GM23338 (cell line): ENCODE results near the gene ST3GAL6. TPM values are rescaled to one million over a fixed set of nuclear protein-coding genes. Genes with fewer than 3 reads are reported as not detected.

Experiments
- ATAC-seq: fragments of 200-7000 bp; cut with Tn5 transposase; 3 replicates; pipeline ENCODE4 v1.9.1; 2020
- DNase-seq: peaks from one replicate; pipeline ENCODE4 v3.0.0-alpha.2; 2015; ENCODE audit warnings: low spot score
- H2AFZ ChIP-seq: fragments of 200-600 bp; sonication (generic); 2 replicates; pipeline ENCODE4 v1.8.0; 2016; ENCODE audit warnings: antibody characterized with exemption, mild to moderate bottlenecking, moderate library complexity
- H3F3A ChIP-seq: fragments of 200-600 bp; sonication (generic); replicated peaks from 2 replicates; pipeline ENCODE4 v1.8.0; 2017; ENCODE audit warnings: antibody characterized with exemption, mixed run types, low read depth
- H3K27ac ChIP-seq: fragments of 200-600 bp; sonication (generic); 2 replicates; pipeline ENCODE4 v1.6.1; 2016; ENCODE audit warnings: low read depth
- H3K27me3 ChIP-seq: fragments of 200-600 bp; sonication (generic); 2 replicates; pipeline ENCODE4 v1.8.0; 2016; ENCODE audit warnings: mild to moderate bottlenecking, mixed run types, moderate library complexity; ENCODE audit not compliant: insufficient read depth
- H3K36me3 ChIP-seq: fragments of 200-600 bp; sonication (generic); 2 replicates; pipeline ENCODE4 v1.8.0; 2016; ENCODE audit warnings: mild to moderate bottlenecking; ENCODE audit not compliant: insufficient read depth
- H3K4me1 ChIP-seq: fragments of 200-600 bp; sonication (generic); 2 replicates; pipeline ENCODE4 v1.8.0; 2016; ENCODE audit warnings: mild to moderate bottlenecking, moderate library complexity; ENCODE audit not compliant: insufficient read depth
- H3K4me2 ChIP-seq: fragments of 200-600 bp; sonication (generic); 2 replicates; pipeline ENCODE4 v1.7.1; 2017; ENCODE audit warnings: mixed run types
- H3K4me3 ChIP-seq: fragments of 200-600 bp; sonication (generic); 2 replicates; pipeline ENCODE4 v1.6.1; 2016; ENCODE audit warnings: mixed run types
- H3K79me2 ChIP-seq: fragments of 200-600 bp; sonication (generic); replicated peaks from 2 replicates; pipeline ENCODE4 v1.8.0; 2017; ENCODE audit warnings: mild to moderate bottlenecking; ENCODE audit not compliant: insufficient read depth
- H3K9me2 ChIP-seq: fragments of 200-600 bp; sonication (generic); 2 replicates; pipeline ENCODE4 v1.8.0; 2017; ENCODE audit not compliant: insufficient read depth
- H4K20me1 ChIP-seq: fragments of 200-600 bp; sonication (generic); replicated peaks from 2 replicates; pipeline ENCODE4 v1.8.0; 2017; ENCODE audit warnings: mild to moderate bottlenecking; ENCODE audit not compliant: insufficient read depth
- H3K27ac Mint-ChIP-seq: 2 replicates; pipeline ENCODE4 v1.8.0; 2020; ENCODE audit warnings: inconsistent platforms, mild to moderate bottlenecking, moderate library complexity, mixed read lengths
- H3K27me3 Mint-ChIP-seq: 3 replicates; pipeline ENCODE4 v1.8.0; 2022; ENCODE audit warnings: low read depth, mild to moderate bottlenecking, moderate library complexity, mixed read lengths, inconsistent platforms; ENCODE audit not compliant: insufficient read depth, poor library complexity
- H3K36me3 Mint-ChIP-seq: 3 replicates; pipeline ENCODE4 v1.8.0; 2021; ENCODE audit warnings: low read depth, mild to moderate bottlenecking, inconsistent platforms, moderate library complexity, mixed read lengths
- H3K4me1 Mint-ChIP-seq: 3 replicates; pipeline ENCODE4 v1.8.0; 2020; ENCODE audit warnings: mild to moderate bottlenecking, inconsistent platforms, mixed read lengths
- H3K4me3 Mint-ChIP-seq: 3 replicates; pipeline ENCODE4 v1.8.0; 2021; ENCODE audit warnings: moderate library complexity, mild to moderate bottlenecking, inconsistent platforms, mixed read lengths
- H3K9me3 Mint-ChIP-seq: 3 replicates; pipeline ENCODE4 v1.8.0; 2020; ENCODE audit warnings: moderate library complexity, mild to moderate bottlenecking, inconsistent platforms, mixed read lengths
- CREB1 ChIP-seq: fragments of 250-450 bp; sonication (Bioruptor Pico); IDR thresholded peaks from 2 replicates; pipeline ENCODE4 v1.5.0; 2020; ENCODE audit warnings: low read depth, mild to moderate bottlenecking, moderate library complexity
- EZH2 ChIP-seq: fragments of 200-600 bp; sonication (generic); IDR thresholded peaks from one replicate; pipeline ENCODE4 v1.8.0; 2017; ENCODE audit warnings: antibody characterized with exemption, mild to moderate bottlenecking, low read depth; ENCODE audit not compliant: unreplicated experiment
- EZH2phosphoT487 ChIP-seq: fragments of 200-600 bp; sonication (generic); IDR thresholded peaks from one replicate; pipeline ENCODE4 v1.8.1; 2018; ENCODE audit warnings: antibody characterized with exemption; ENCODE audit not compliant: unreplicated experiment
- JUNB ChIP-seq: IDR thresholded peaks from one replicate; pipeline ENCODE4 v1.6.1; 2016; ENCODE audit warnings: antibody characterized with exemption; ENCODE audit not compliant: unreplicated experiment
- NANOG ChIP-seq: IDR thresholded peaks from 2 replicates; pipeline ENCODE4 v1.6.1; 2016; ENCODE audit warnings: antibody characterized with exemption, borderline replicate concordance
- POLR2AphosphoS5 ChIP-seq: IDR thresholded peaks from 2 replicates; pipeline ENCODE4 v1.6.1; 2016; ENCODE audit warnings: antibody characterized with exemption, low read depth
- REST ChIP-seq: IDR thresholded peaks from one replicate; pipeline ENCODE4 v1.6.1; 2018; ENCODE audit warnings: antibody characterized with exemption; ENCODE audit not compliant: unreplicated experiment
- ZNF114 ChIP-seq: fragments of 250-450 bp; sonication (Bioruptor Pico); IDR thresholded peaks from 2 replicates; pipeline ENCODE4 v1.5.0; 2020; ENCODE audit warnings: mild to moderate bottlenecking, moderate library complexity
- ZNF331 ChIP-seq: fragments of 250-450 bp; sonication (Bioruptor Pico); IDR thresholded peaks from 2 replicates; pipeline ENCODE4 v1.5.0; 2020; ENCODE audit warnings: low read depth, mild to moderate bottlenecking, moderate library complexity
- polyA plus RNA-seq: library from polyadenylated mRNA; unstranded; fragments of >200 nt; fragmentation: Nextera tagmentation; extraction: Ambion mirVana; gene quantifications from 2 replicates; pipeline ENCODE4 v1.2.1, GENCODE V29; 2016
- total RNA-seq: library from RNA; depleted of rRNA; stranded (reverse); fragments of >200 nt; shearing (Covaris generic); gene quantifications from 2 replicates; pipeline ENCODE4 v1.2.3, GENCODE V29; 2014
- TF ChIP-seq, protein P1 (sequence below): fragments of 250-450 bp; sonication (Bioruptor Pico); IDR thresholded peaks from 2 replicates; pipeline ENCODE4 v1.5.0; 2020; ENCODE audit warnings: mild to moderate bottlenecking, moderate library complexity

Gene ST3GAL6
- total and polyA plus RNA-seq, 2 experiments from 2014 or later: 4.7 to 8.1 TPM

- Histone ChIP-seq H3K4me1 (peaks cover 12% of the 10 kb centered on the region), H3K4me3 (peak overlapping the region; percentile 63), H3F3A (no peaks in the 10 kb centered on the region), H3K27me3 (peaks cover 54% of the 10 kb centered on the region), H4K20me1 (no peaks in the 10 kb centered on the region), H3K79me2 (no peaks in the 10 kb centered on the region; the same call in 1 of the 2 replicates), H3K36me3 (no peaks in the 10 kb centered on the region), H3K4me2 (peak overlapping the region; percentile 99), H3K9me2 (no peaks in the 10 kb centered on the region), H2AFZ (no peak overlapping the region), H3K27ac (no peak overlapping the region)
- peaks cover 15% of the 10 kb centered on the region for H3K4me1 Mint-ChIP-seq
- peak overlapping the region; percentile 89 for H3K4me3 Mint-ChIP-seq
- no peak for DNase-seq
- H3K27ac Mint-ChIP-seq: no peak overlapping the region
- TF ChIP-seq NANOG (no peak), REST (no peak), ZNF331 (CRISPR knock-in tag) (no peak), EZH2phosphoT487 (no peak), POLR2AphosphoS5 (no peak), ZNF114 (CRISPR knock-in tag) (no peak), EZH2 (no peak), CREB1 (CRISPR knock-in tag) (no peak), JUNB (no peak)
- TF ChIP-seq, protein P1, sequence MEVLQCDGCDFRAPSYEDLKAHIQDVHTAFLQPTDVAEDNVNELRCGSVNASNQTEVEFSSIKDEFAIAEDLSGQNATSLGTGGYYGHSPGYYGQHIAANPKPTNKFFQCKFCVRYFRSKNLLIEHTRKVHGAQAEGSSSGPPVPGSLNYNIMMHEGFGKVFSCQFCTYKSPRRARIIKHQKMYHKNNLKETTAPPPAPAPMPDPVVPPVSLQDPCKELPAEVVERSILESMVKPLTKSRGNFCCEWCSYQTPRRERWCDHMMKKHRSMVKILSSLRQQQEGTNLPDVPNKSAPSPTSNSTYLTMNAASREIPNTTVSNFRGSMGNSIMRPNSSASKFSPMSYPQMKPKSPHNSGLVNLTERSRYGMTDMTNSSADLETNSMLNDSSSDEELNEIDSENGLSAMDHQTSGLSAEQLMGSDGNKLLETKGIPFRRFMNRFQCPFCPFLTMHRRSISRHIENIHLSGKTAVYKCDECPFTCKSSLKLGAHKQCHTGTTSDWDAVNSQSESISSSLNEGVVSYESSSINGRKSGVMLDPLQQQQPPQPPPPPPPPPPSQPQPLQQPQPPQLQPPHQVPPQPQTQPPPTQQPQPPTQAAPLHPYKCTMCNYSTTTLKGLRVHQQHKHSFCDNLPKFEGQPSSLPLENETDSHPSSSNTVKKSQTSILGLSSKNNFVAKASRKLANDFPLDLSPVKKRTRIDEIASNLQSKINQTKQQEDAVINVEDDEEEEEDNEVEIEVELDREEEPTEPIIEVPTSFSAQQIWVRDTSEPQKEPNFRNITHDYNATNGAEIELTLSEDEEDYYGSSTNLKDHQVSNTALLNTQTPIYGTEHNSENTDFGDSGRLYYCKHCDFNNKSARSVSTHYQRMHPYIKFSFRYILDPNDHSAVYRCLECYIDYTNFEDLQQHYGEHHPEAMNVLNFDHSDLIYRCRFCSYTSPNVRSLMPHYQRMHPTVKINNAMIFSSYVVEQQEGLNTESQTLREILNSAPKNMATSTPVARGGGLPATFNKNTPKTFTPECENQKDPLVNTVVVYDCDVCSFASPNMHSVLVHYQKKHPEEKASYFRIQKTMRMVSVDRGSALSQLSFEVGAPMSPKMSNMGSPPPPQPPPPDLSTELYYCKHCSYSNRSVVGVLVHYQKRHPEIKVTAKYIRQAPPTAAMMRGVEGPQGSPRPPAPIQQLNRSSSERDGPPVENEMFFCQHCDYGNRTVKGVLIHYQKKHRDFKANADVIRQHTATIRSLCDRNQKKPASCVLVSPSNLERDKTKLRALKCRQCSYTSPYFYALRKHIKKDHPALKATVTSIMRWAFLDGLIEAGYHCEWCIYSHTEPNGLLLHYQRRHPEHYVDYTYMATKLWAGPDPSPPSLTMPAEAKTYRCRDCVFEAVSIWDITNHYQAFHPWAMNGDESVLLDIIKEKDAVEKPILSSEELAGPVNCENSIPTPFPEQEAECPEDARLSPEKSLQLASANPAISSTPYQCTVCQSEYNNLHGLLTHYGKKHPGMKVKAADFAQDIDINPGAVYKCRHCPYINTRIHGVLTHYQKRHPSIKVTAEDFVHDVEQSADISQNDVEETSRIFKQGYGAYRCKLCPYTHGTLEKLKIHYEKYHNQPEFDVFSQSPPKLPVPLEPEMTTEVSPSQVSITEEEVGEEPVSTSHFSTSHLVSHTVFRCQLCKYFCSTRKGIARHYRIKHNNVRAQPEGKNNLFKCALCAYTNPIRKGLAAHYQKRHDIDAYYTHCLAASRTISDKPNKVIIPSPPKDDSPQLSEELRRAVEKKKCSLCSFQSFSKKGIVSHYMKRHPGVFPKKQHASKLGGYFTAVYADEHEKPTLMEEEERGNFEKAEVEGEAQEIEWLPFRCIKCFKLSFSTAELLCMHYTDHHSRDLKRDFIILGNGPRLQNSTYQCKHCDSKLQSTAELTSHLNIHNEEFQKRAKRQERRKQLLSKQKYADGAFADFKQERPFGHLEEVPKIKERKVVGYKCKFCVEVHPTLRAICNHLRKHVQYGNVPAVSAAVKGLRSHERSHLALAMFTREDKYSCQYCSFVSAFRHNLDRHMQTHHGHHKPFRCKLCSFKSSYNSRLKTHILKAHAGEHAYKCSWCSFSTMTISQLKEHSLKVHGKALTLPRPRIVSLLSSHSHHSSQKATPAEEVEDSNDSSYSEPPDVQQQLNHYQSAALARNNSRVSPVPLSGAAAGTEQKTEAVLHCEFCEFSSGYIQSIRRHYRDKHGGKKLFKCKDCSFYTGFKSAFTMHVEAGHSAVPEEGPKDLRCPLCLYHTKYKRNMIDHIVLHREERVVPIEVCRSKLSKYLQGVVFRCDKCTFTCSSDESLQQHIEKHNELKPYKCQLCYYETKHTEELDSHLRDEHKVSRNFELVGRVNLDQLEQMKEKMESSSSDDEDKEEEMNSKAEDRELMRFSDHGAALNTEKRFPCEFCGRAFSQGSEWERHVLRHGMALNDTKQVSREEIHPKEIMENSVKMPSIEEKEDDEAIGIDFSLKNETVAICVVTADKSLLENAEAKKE (CRISPR knock-in tag): no peak
- ATAC-seq: no peak
- no peaks in the 10 kb centered on the region; the same call in 2 of the 3 replicates for H3K9me3 Mint-ChIP-seq
- no peaks in the 10 kb centered on the region for H3K36me3 Mint-ChIP-seq
- peaks cover 18% of the 10 kb centered on the region for H3K27me3 Mint-ChIP-seq
Observed at GRCh38 chr3:98734306-98734705, 28.8 kb upstream of the ST3GAL6 start.
